Coronary artery (tissue), 2 donors: ENCODE measurements around the gene SCN2B.

Experiments used
- DNase-seq: peaks from one replicate; pipeline ENCODE4 v3.0.0-alpha.2; 2017; ENCODE audit warnings: low spot score
- H3K27ac ChIP-seq, 2 donors: fragments of 200-600 bp; sonication (generic); one replicate each; pipeline ENCODE4 v1.5.1; 2016 to 2019
- H3K4me3 ChIP-seq: fragments of 200-600 bp; sonication (generic); 2 replicates; pipeline ENCODE4 v1.5.1; 2016; ENCODE audit warnings: mild to moderate bottlenecking, moderate library complexity
- TF ChIP-seq, protein P1 (sequence below): fragments of 200-600 bp; sonication (generic); IDR thresholded peaks from one replicate; pipeline ENCODE4 v1.5.1; 2019; ENCODE audit warnings: antibody characterized with exemption

The SCN2B gene

DNA sequence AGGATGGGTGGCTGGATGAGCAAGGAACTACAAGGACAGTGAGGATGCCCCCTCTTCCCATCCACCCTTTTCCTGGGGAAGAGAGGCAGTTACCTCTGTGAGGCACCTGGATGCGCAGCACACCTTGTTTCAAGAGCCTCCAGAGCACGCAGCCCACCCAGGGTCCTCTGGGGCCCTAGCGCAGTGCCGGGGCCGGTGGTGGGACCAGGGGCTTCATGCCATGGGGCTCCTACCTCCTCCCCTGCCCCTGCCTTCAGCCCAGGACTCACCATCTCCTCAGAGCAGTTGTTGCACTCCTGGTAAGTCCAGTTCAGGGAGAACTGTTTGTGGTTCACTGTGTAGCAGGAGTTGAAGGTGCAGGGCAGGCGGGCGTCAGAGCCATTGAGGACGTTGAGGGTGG, 8.1 kb downstream of the SCN2B start:
- TF ChIP-seq, protein P1, sequence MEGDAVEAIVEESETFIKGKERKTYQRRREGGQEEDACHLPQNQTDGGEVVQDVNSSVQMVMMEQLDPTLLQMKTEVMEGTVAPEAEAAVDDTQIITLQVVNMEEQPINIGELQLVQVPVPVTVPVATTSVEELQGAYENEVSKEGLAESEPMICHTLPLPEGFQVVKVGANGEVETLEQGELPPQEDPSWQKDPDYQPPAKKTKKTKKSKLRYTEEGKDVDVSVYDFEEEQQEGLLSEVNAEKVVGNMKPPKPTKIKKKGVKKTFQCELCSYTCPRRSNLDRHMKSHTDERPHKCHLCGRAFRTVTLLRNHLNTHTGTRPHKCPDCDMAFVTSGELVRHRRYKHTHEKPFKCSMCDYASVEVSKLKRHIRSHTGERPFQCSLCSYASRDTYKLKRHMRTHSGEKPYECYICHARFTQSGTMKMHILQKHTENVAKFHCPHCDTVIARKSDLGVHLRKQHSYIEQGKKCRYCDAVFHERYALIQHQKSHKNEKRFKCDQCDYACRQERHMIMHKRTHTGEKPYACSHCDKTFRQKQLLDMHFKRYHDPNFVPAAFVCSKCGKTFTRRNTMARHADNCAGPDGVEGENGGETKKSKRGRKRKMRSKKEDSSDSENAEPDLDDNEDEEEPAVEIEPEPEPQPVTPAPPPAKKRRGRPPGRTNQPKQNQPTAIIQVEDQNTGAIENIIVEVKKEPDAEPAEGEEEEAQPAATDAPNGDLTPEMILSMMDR, result no peak
- no peak overlapping the region for H3K4me3 ChIP-seq
- H3K27ac ChIP-seq, result no peak overlapping the region
- DNase-seq, result no peak

DNA sequence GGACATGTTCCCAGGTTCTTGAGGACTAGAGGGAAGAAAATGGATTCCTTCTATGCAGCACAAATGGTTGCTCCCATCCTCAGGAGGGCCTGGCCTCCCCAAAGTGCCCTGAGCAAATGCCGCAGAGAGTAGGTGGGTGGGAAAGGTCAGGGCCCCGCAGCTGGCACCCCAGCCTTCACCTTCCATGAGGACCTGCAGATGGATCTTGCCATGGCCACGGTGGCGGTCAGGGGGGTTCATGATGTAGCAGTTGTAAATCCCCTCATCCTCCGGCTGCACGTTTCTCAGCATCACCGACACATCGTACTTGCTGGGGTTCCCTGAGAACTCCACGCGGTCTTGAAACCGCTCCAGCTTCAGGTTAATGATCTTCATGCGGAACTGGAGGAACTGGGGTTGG, 8.5 kb downstream of the SCN2B start:
- no peak for DNase-seq
- H3K27ac ChIP-seq, result no peak overlapping the region

GRCh38 chr11:118167253-118167652, 9.2 kb downstream of the SCN2B start:
- Histone ChIP-seq H3K27ac (no peak overlapping the region), H3K4me3 (no peak overlapping the region)
- DNase-seq, result no peak
- TF ChIP-seq, protein P1, result no peak

More for the DNA sequence above, 8.5 kb downstream of the SCN2B start:
- TF ChIP-seq, protein P1, result no peak
- H3K4me3 ChIP-seq, result no peak overlapping the region

DNA sequence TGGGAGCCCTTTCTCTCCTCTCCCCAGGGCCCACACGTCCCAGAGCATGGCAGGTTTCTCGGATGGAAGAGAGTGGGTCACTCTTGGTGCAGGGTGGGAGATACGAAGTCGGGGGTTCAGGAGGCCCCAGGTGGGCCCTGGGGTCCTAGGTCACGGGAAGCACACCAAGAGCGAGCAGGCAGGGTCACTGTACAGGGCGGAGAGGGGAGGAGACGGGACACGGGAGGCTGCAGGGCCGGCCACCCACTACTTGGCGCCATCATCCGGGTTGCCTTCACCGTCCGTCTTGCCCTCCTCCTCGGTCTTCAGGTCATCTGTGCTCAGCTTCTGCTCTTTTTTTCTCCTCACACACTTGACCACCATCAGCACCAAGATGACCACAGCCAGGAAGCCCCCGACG, 9.8 kb downstream of the SCN2B start:
- TF ChIP-seq, protein P1, result no peak
- no peak for DNase-seq
- no peak overlapping the region for H3K27ac ChIP-seq
- H3K4me3 ChIP-seq, result no peak overlapping the region

- Histone ChIP-seq H3K4me3 (no peak overlapping the region), H3K27ac (no peak overlapping the region)
- DNase-seq, result no peak
- TF ChIP-seq, protein P1, result no peak
These were observed 11.6 kb downstream of the SCN2B start for GRCh38 chr11:118164885-118165284.

GRCh38 chr11:118163494-118163893, 12.9 kb downstream of the SCN2B start:
- Histone ChIP-seq H3K4me3 (no peak overlapping the region), H3K27ac (no peak overlapping the region)
- DNase-seq, result no peak
- TF ChIP-seq, protein P1, result no peak

GRCh38 chr11:118162846-118163245, 13.6 kb downstream of the SCN2B start:
- H3K27ac ChIP-seq, result no peak overlapping the region
- TF ChIP-seq, protein P1, result no peak
- DNase-seq, result no peak
- no peak overlapping the region for H3K4me3 ChIP-seq
